Duodenal mucosa (tissue), 2 donors: ENCODE data around the gene KATNB1.

Experiments
- H3K27ac ChIP-seq: one replicate; pipeline ENCODE4 v1.7.0; 2013; ENCODE audit warnings: low read depth, low read length
- H3K27me3 ChIP-seq, 2 donors: one replicate each; pipeline ENCODE4 v1.7.0; 2013; ENCODE audit warnings: low read length in 2 of 2, control low read depth in 1 of 2; ENCODE audit not compliant: insufficient read depth in 2 of 2, control insufficient read depth in 1 of 2
- H3K36me3 ChIP-seq, 2 donors: one replicate each; pipeline ENCODE4 v1.7.0; 2013; ENCODE audit warnings: low read length in 2 of 2, control low read depth in 1 of 2; ENCODE audit not compliant: insufficient read depth in 2 of 2, control insufficient read depth in 1 of 2
- H3K4me1 ChIP-seq, 2 donors: one replicate each; pipeline ENCODE4 v1.7.0; 2013; ENCODE audit warnings: low read length in 2 of 2, control low read depth in 1 of 2; ENCODE audit not compliant: insufficient read depth in 2 of 2, control insufficient read depth in 1 of 2
- H3K4me3 ChIP-seq, 2 donors: one replicate each; pipeline ENCODE4 v1.7.0; 2013; ENCODE audit warnings: low read length in 2 of 2, low read depth in 1 of 2
- H3K9ac ChIP-seq, 2 donors: one replicate each; pipeline ENCODE4 v1.7.0; 2013; ENCODE audit warnings: low read length in 2 of 2, low read depth in 1 of 2
- H3K9me3 ChIP-seq, 2 donors: one replicate each; pipeline ENCODE4 v1.7.0; 2013; ENCODE audit warnings: low read length in 2 of 2, control low read depth in 1 of 2; ENCODE audit not compliant: control insufficient read depth in 1 of 2

The KATNB1 gene

GRCh38 chr16:57749856-57750452 lies 14.4 kb downstream of the KATNB1 start:
- Histone ChIP-seq H3K4me3 (no peak overlapping the region), H3K27me3 (no peaks in the 10 kb centered on the region), H3K9me3 (no peaks in the 10 kb centered on the region), H3K4me1 (no peaks in the 10 kb centered on the region), H3K9ac (no peak overlapping the region), H3K27ac (no peak overlapping the region), H3K36me3 (peaks cover 3 to 27% of the 10 kb centered on the region in 2 donors)

- Histone ChIP-seq H3K9ac (no peak overlapping the region), H3K27ac (no peak overlapping the region), H3K4me3 (no peak overlapping the region), H3K36me3 (peaks cover 3 to 33% of the 10 kb centered on the region in 2 donors), H3K27me3 (no peaks in the 10 kb centered on the region), H3K4me1 (no peaks in the 10 kb centered on the region), H3K9me3 (no peaks in the 10 kb centered on the region)
Measured at GRCh38 chr16:57750796-57751538, 15.4 kb downstream of the KATNB1 start.

GRCh38 chr16:57751539-57752202 lies 16.1 kb downstream of the KATNB1 start:
- H3K27me3 ChIP-seq: no peaks in the 10 kb centered on the region
- H3K36me3 ChIP-seq: peaks cover 3 to 38% of the 10 kb centered on the region in 2 donors
- no peaks in the 10 kb centered on the region for H3K4me1 ChIP-seq
- H3K27ac ChIP-seq: no peak overlapping the region
- H3K9ac ChIP-seq: no peak overlapping the region
- H3K4me3 ChIP-seq: no peak overlapping the region
- no peaks in the 10 kb centered on the region for H3K9me3 ChIP-seq

- H3K9ac ChIP-seq: no peak overlapping the region
- H3K9me3 ChIP-seq: no peaks in the 10 kb centered on the region
- peaks cover 3 to 39% of the 10 kb centered on the region in 2 donors for H3K36me3 ChIP-seq
- H3K4me3 ChIP-seq: no peak overlapping the region
- no peak overlapping the region for H3K27ac ChIP-seq
- H3K27me3 ChIP-seq: no peaks in the 10 kb centered on the region
- H3K4me1 ChIP-seq: no peaks in the 10 kb centered on the region
Measured at GRCh38 chr16:57752203-57752580, 16.6 kb downstream of the KATNB1 start.

- Histone ChIP-seq H3K9me3 (no peaks in the 10 kb centered on the region), H3K36me3 (peaks cover 3 to 40% of the 10 kb centered on the region in 2 donors), H3K27me3 (no peaks in the 10 kb centered on the region), H3K4me3 (no peak overlapping the region), H3K4me1 (peaks cover 0 to 4% of the 10 kb centered on the region in 2 donors), H3K27ac (no peak overlapping the region), H3K9ac (no peak overlapping the region)
Measured at GRCh38 chr16:57752581-57753447, 17.2 kb downstream of the KATNB1 start.

GRCh38 chr16:57753448-57754353 lies 18.1 kb downstream of the KATNB1 start:
- Histone ChIP-seq H3K27me3 (no peaks in the 10 kb centered on the region), H3K4me1 (peaks cover 0 to 4% of the 10 kb centered on the region in 2 donors), H3K9ac (no peak overlapping the region), H3K9me3 (no peaks in the 10 kb centered on the region), H3K36me3 (peaks cover 3 to 42% of the 10 kb centered on the region in 2 donors), H3K4me3 (no peak overlapping the region), H3K27ac (no peak overlapping the region)

GRCh38 chr16:57754354-57755060 lies 18.9 kb downstream of the KATNB1 start:
- Histone ChIP-seq H3K27me3 (no peaks in the 10 kb centered on the region), H3K4me3 (no peak overlapping the region), H3K27ac (no peak overlapping the region), H3K9me3 (no peaks in the 10 kb centered on the region), H3K4me1 (peaks cover 0 to 4% of the 10 kb centered on the region in 2 donors), H3K9ac (no peak overlapping the region), H3K36me3 (peaks cover 3 to 42% of the 10 kb centered on the region in 2 donors)

- Histone ChIP-seq H3K4me3 (no peak overlapping the region), H3K9ac (no peak overlapping the region), H3K9me3 (no peaks in the 10 kb centered on the region), H3K36me3 (peaks cover 0 to 44% of the 10 kb centered on the region in 2 donors), H3K27me3 (no peaks in the 10 kb centered on the region), H3K4me1 (peaks cover 0 to 4% of the 10 kb centered on the region in 2 donors), H3K27ac (no peak overlapping the region)
Measured at GRCh38 chr16:57755061-57755684, 19.6 kb downstream of the KATNB1 start.
